OCI-LY1 (cell line): Measurements from ENCODE around the gene SLC49A3.

ENCODE experiments used
- H2AFZ ChIP-seq: fragments of 200-600 bp; sonication (generic), shearing (Covaris generic); 2 replicates; pipeline ENCODE4 v1.6.0; 2014; ENCODE audit warnings: antibody characterized with exemption, mild to moderate bottlenecking, low read length
- H3F3A ChIP-seq: fragments of 200-600 bp; sonication (generic), shearing (Covaris generic); 2 replicates; pipeline ENCODE4 v1.6.0; 2014; ENCODE audit warnings: mild to moderate bottlenecking, antibody characterized with exemption, low read length, moderate library complexity; ENCODE audit not compliant: insufficient read depth
- H3K27ac ChIP-seq: fragments of 200-600 bp; sonication (generic); 2 replicates; pipeline ENCODE4 v1.5.1; 2014; ENCODE audit warnings: low read length, mixed run types, mild to moderate bottlenecking, low read depth; ENCODE audit not compliant: poor library complexity, severe bottlenecking
- H3K27me3 ChIP-seq: fragments of 200-600 bp; sonication (generic); 2 replicates; pipeline ENCODE4 v1.6.0; 2014; ENCODE audit warnings: antibody characterized with exemption, mild to moderate bottlenecking, low read length, moderate library complexity; ENCODE audit not compliant: insufficient read depth
- H3K36me3 ChIP-seq: fragments of 200-600 bp; sonication (generic); 2 replicates; pipeline ENCODE4 v1.6.1; 2014; ENCODE audit warnings: mild to moderate bottlenecking, antibody characterized with exemption, low read length, moderate library complexity, mixed read lengths; ENCODE audit not compliant: insufficient read depth
- H3K4me1 ChIP-seq: fragments of 200-600 bp; sonication (generic); 2 replicates; pipeline ENCODE4 v1.5.1; 2014; ENCODE audit warnings: mild to moderate bottlenecking, low read length, moderate library complexity; ENCODE audit not compliant: insufficient read depth, severe bottlenecking
- H3K4me2 ChIP-seq: fragments of 200-600 bp; sonication (generic), shearing (Covaris generic); 2 replicates; pipeline ENCODE4 v1.6.1; 2014; ENCODE audit warnings: low read length
- H3K4me3 ChIP-seq: fragments of 200-600 bp; sonication (generic); 2 replicates; pipeline ENCODE4 v1.5.1; 2014; ENCODE audit warnings: low read length, low read depth, mild to moderate bottlenecking, mixed read lengths; ENCODE audit not compliant: poor library complexity, severe bottlenecking
- H3K79me2 ChIP-seq: fragments of 200-600 bp; shearing (Covaris generic); 2 replicates; pipeline ENCODE4 v1.6.1; 2016; ENCODE audit warnings: mixed run types, low read length, mixed read lengths; ENCODE audit not compliant: insufficient read depth
- H3K9ac ChIP-seq: fragments of 200-600 bp; sonication (generic), shearing (Covaris generic); 2 replicates; pipeline ENCODE4 v1.6.1; 2014; ENCODE audit warnings: mild to moderate bottlenecking, low read length, mixed read lengths
- H3K9me2 ChIP-seq: fragments of 200-600 bp; sonication (generic), shearing (Covaris generic); 2 replicates; pipeline ENCODE4 v1.6.1; 2014; ENCODE audit warnings: low read depth, mild to moderate bottlenecking, low read length, mixed read lengths
- H3K9me3 ChIP-seq: fragments of 200-600 bp; shearing (Covaris generic); 2 replicates; pipeline ENCODE4 v1.6.1; 2014; ENCODE audit warnings: low read length, mixed read lengths
- H4K20me1 ChIP-seq: fragments of 200-600 bp; sonication (generic), shearing (Covaris generic); 2 replicates; pipeline ENCODE4 v1.6.0; 2016; ENCODE audit warnings: mild to moderate bottlenecking, low read length; ENCODE audit not compliant: insufficient read depth
- CTCF ChIP-seq: fragments of 200-600 bp; sonication (generic), shearing (Covaris generic); IDR thresholded peaks from 2 replicates; pipeline ENCODE4 v1.5.1; 2017; ENCODE audit warnings: mild to moderate bottlenecking, antibody characterized with exemption, low read length, moderate library complexity, mixed read lengths
- EZH2 ChIP-seq: fragments of 200-600 bp; sonication (generic), shearing (Covaris generic); IDR thresholded peaks from 2 replicates; pipeline ENCODE4 v1.8.0; 2017; ENCODE audit warnings: borderline replicate concordance, mixed run types, mild to moderate bottlenecking, antibody characterized with exemption, low read length, moderate library complexity, mixed read lengths

The SLC49A3 gene

DNA sequence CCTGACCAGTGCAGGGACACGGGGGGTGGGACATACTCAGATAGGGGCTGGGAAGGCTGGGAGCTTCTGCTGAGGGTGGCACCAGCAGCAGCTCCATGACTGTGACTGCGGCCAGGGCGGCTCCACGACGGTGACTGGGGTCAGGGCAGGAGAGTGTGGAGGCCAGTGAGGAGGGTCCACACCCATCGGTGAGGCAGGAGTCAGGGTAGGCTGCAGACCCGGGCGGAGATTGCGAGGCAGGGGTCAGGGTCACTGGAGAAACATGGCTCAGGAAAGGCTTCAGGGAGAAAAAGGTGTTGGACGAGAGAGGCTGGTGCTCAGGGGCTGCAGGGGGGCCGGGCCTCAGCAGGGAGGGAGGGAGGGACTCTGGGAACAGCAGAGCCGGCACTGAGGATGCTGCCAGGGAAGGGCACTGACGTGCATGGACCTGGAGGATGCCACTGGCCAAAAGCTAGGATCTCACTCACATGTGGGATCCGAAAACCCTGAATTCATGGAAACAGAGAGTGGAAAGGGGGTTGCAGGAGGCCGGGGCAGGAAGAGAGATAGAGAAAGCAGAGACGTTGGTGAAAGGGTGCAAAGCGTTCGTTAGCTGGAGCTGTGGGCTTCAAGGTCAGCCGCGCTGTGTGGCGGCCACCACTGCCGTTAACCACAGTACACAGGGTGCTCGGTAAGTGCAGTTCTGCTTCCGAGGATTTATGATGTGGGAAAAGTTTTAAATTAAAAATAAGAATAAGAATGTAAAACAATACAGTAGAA lies 36.9 kb downstream of the SLC49A3 start:
- TF ChIP-seq EZH2: no peak
- TF ChIP-seq CTCF: no peak
- Histone ChIP-seq H3F3A (no peaks in the 10 kb centered on the region), H3K9ac (no peak overlapping the region), H3K9me3 (no peaks in the 10 kb centered on the region), H2AFZ (no peak overlapping the region), H3K4me3 (no peak overlapping the region), H3K9me2 (no peaks in the 10 kb centered on the region), H3K27me3 (no peaks in the 10 kb centered on the region), H3K27ac (no peak overlapping the region), H3K36me3 (no peaks in the 10 kb centered on the region), H3K79me2 (no peaks in the 10 kb centered on the region), H4K20me1 (no peaks in the 10 kb centered on the region), H3K4me1 (no peaks in the 10 kb centered on the region), H3K4me2 (no peak overlapping the region)

GRCh38 chr4:650951-651883 lies 37.7 kb downstream of the SLC49A3 start:
- H3K36me3 ChIP-seq: no peaks in the 10 kb centered on the region
- no peak overlapping the region for H2AFZ ChIP-seq
- no peaks in the 10 kb centered on the region for H3K79me2 ChIP-seq
- H4K20me1 ChIP-seq: no peaks in the 10 kb centered on the region
- no peaks in the 10 kb centered on the region for H3F3A ChIP-seq
- no peak overlapping the region for H3K4me2 ChIP-seq
- no peak overlapping the region for H3K27ac ChIP-seq
- TF ChIP-seq CTCF (no peak), EZH2 (no peak)
- H3K9me3 ChIP-seq: no peaks in the 10 kb centered on the region
- no peaks in the 10 kb centered on the region for H3K27me3 ChIP-seq
- no peak overlapping the region for H3K9ac ChIP-seq
- no peaks in the 10 kb centered on the region for H3K4me1 ChIP-seq
- no peak overlapping the region for H3K4me3 ChIP-seq
- no peaks in the 10 kb centered on the region for H3K9me2 ChIP-seq

- no peaks in the 10 kb centered on the region for H3K4me1 ChIP-seq
- TF ChIP-seq CTCF (no peak), EZH2 (no peak)
- H3K79me2 ChIP-seq: no peaks in the 10 kb centered on the region
- H4K20me1 ChIP-seq: no peaks in the 10 kb centered on the region
- H3K9me3 ChIP-seq: no peaks in the 10 kb centered on the region
- no peaks in the 10 kb centered on the region for H3K27me3 ChIP-seq
- no peak overlapping the region for H3K4me3 ChIP-seq
- H3K9me2 ChIP-seq: no peaks in the 10 kb centered on the region
- no peak overlapping the region for H3K27ac ChIP-seq
- no peak overlapping the region for H2AFZ ChIP-seq
- H3K4me2 ChIP-seq: no peak overlapping the region
- no peaks in the 10 kb centered on the region for H3F3A ChIP-seq
- no peaks in the 10 kb centered on the region for H3K36me3 ChIP-seq
- no peak overlapping the region for H3K9ac ChIP-seq
Measured at GRCh38 chr4:650461-650860, 38.5 kb downstream of the SLC49A3 start.
